Small intestine (tissue), 7 donors: Measurements from ENCODE around the gene KCNH4. TPM values are rescaled to one million over a fixed set of nuclear protein-coding genes. Genes with fewer than 3 reads are reported as not detected.

Source experiments
- DNase-seq, 2 donors: peaks; one replicate each; pipeline versions ENCODE4 v3.0.0 to v3.0.0-alpha.2; 2013
- FAIRE-seq: peaks from 2 replicates; lab custom pipeline; 2012; peaks lifted over from hg19 to GRCh38; lab: Jason Lieb, UNC
- H3K27ac ChIP-seq, 3 donors: one replicate each; pipeline ENCODE4 v1.5.1; 2013; ENCODE audit warnings: low read length in 2 of 3, mild to moderate bottlenecking in 2 of 3, control low read depth in 1 of 3, inconsistent platforms in 1 of 3, low read depth in 1 of 3, moderate library complexity in 1 of 3
- H3K27me3 ChIP-seq, 3 donors: one replicate each; pipeline ENCODE4 v1.6.1; 2013; ENCODE audit warnings: low read length in 3 of 3, inconsistent platforms in 1 of 3; ENCODE audit not compliant: control insufficient read depth in 3 of 3, insufficient read depth in 3 of 3
- H3K36me3 ChIP-seq, 3 donors: one replicate each; pipeline ENCODE4 v1.6.1; 2013; ENCODE audit warnings: low read length in 3 of 3, inconsistent platforms in 1 of 3, low read depth in 1 of 3, mild to moderate bottlenecking in 1 of 3, moderate library complexity in 1 of 3; ENCODE audit not compliant: control insufficient read depth in 3 of 3, insufficient read depth in 2 of 3
- H3K4me1 ChIP-seq, 3 donors: one replicate each; pipeline ENCODE4 v1.6.1; 2013; ENCODE audit warnings: low read length in 2 of 3, inconsistent platforms in 1 of 3, low read depth in 1 of 3, mild to moderate bottlenecking in 1 of 3, moderate library complexity in 1 of 3; ENCODE audit not compliant: control insufficient read depth in 3 of 3, insufficient read depth in 2 of 3
- H3K4me3 ChIP-seq, 3 donors: one replicate each; pipeline ENCODE4 v1.5.1; 2013; ENCODE audit warnings: low read length in 3 of 3, control low read depth in 1 of 3, inconsistent platforms in 1 of 3, low read depth in 1 of 3, mild to moderate bottlenecking in 1 of 3, moderate library complexity in 1 of 3
- H3K9me3 ChIP-seq, 2 donors: one replicate each; pipeline ENCODE4 v1.6.1; 2013; ENCODE audit warnings: low read depth in 1 of 2, low read length in 1 of 2; ENCODE audit not compliant: control insufficient read depth in 2 of 2, insufficient read depth in 1 of 2
- WGBS, 3 donors: extraction: QIAGEN DNeasy Blood & Tissue Kit; methylation state at CpG; one replicate each; pipeline ENCODE4 v1.1.7; 2013; 5-methylcytosine and 5-hydroxymethylcytosine counted together
- polyA plus RNA-seq, 4 donors: library from polyadenylated mRNA; stranded (reverse) in 3 of 4; unstranded in 1 of 4; fragments of 200-250 nt in 3 of 4; fragments of 120-200 nt in 1 of 4; gene quantifications; one replicate each; pipeline versions ENCODE4 v1.2.1 to v1.2.3, GENCODE V29; 2013
- donor health status: healthy with polysubstance abuse.
- donor health status: control.
- donor health status: control.
- donor health status: Bipolar disorder and iron deficiency.
- donor health status: healthy.

The KCNH4 gene
- polyA plus RNA-seq, 4 donors, result 0.18 to 0.22 TPM; not detected in 2

GRCh38 chr17:42179335-42179734 is 1.6 kb downstream of the KCNH4 start:
- WGBS, 3 donors, result 0 to 29% (median 5%) methylated on average over 1 of the region's 1 CpG
- peaks cover 0 to 31% (median 5%) of the 10 kb centered on the region in 3 donors for H3K4me1 ChIP-seq
- no peak for FAIRE-seq
- no peaks in the 10 kb centered on the region for H3K36me3 ChIP-seq
- no peak overlapping the region for H3K4me3 ChIP-seq
- H3K27ac ChIP-seq, result no peak overlapping the region
- DNase-seq, result no peak
- H3K9me3 ChIP-seq, result no peaks in the 10 kb centered on the region
- H3K27me3 ChIP-seq, result peaks cover 0 to 41% (median 0%) of the 10 kb centered on the region in 3 donors

GRCh38 chr17:42178817-42179216 is 2.1 kb downstream of the KCNH4 start:
- no peak for FAIRE-seq
- no peaks in the 10 kb centered on the region for H3K9me3 ChIP-seq
- peaks cover 0 to 28% (median 4%) of the 10 kb centered on the region in 3 donors for H3K4me1 ChIP-seq
- no peak overlapping the region for H3K27ac ChIP-seq
- WGBS, 3 donors, result 33 to 39% (median 39%) methylated on average over 14 of the region's 14 CpGs
- no peak overlapping the region for H3K4me3 ChIP-seq
- H3K27me3 ChIP-seq, result peaks cover 0 to 44% (median 0%) of the 10 kb centered on the region in 3 donors
- H3K36me3 ChIP-seq, result no peaks in the 10 kb centered on the region
- no peak for DNase-seq

GRCh38 chr17:42177684-42178083 is 3.3 kb downstream of the KCNH4 start:
- DNase-seq, result no peak
- Histone ChIP-seq H3K4me3 (no peak overlapping the region), H3K27me3 (peaks cover 0 to 47% (median 0%) of the 10 kb centered on the region in 3 donors), H3K9me3 (no peaks in the 10 kb centered on the region), H3K27ac (no peak overlapping the region), H3K36me3 (no peaks in the 10 kb centered on the region), H3K4me1 (peaks cover 0 to 17% (median 0%) of the 10 kb centered on the region in 3 donors)
- no peak for FAIRE-seq
- 75 to 88% (median 75%) methylated on average over 2 of the region's 2 CpGs for WGBS, 3 donors

- no peak for FAIRE-seq
- H3K27ac ChIP-seq, result no peak overlapping the region
- no peak for DNase-seq
- H3K36me3 ChIP-seq, result peaks cover 0 to 2% (median 0%) of the 10 kb centered on the region in 3 donors
- H3K4me3 ChIP-seq, result no peak overlapping the region
- H3K27me3 ChIP-seq, result peaks cover 0 to 33% (median 0%) of the 10 kb centered on the region in 3 donors
- 62 to 73% (median 68%) methylated on average over 12 to 14 of the region's 14 CpGs for WGBS, 3 donors
- H3K4me1 ChIP-seq, result no peaks in the 10 kb centered on the region
- H3K9me3 ChIP-seq, result no peaks in the 10 kb centered on the region
Observed at GRCh38 chr17:42174126-42174783, 6.7 kb downstream of the KCNH4 start.

GRCh38 chr17:42171831-42172230 is 9.1 kb downstream of the KCNH4 start:
- Histone ChIP-seq H3K4me1 (no peaks in the 10 kb centered on the region), H3K4me3 (no peak overlapping the region), H3K27ac (no peak overlapping the region), H3K36me3 (peaks cover 0 to 2% (median 0%) of the 10 kb centered on the region in 3 donors), H3K27me3 (peaks cover 0 to 27% (median 0%) of the 10 kb centered on the region in 3 donors), H3K9me3 (no peaks in the 10 kb centered on the region)
- FAIRE-seq, result no peak
- DNase-seq, result no peak
- 53 to 73% (median 62%) methylated on average over 11 of the region's 11 CpGs for WGBS, 3 donors

GRCh38 chr17:42169351-42169750 is 11.6 kb downstream of the KCNH4 start:
- Histone ChIP-seq H3K27me3 (peaks cover 0 to 19% (median 0%) of the 10 kb centered on the region in 3 donors), H3K36me3 (peaks cover 0 to 2% (median 0%) of the 10 kb centered on the region in 3 donors), H3K27ac (no peak overlapping the region), H3K9me3 (no peaks in the 10 kb centered on the region), H3K4me3 (no peak overlapping the region), H3K4me1 (no peaks in the 10 kb centered on the region)
- DNase-seq, result no peak
- 93 to 96% (median 95%) methylated on average over 27 to 29 of the region's 29 CpGs for WGBS, 3 donors
- no peak for FAIRE-seq

- Histone ChIP-seq H3K27ac (no peak overlapping the region), H3K4me3 (no peak overlapping the region), H3K36me3 (peaks cover 0 to 2% (median 0%) of the 10 kb centered on the region in 3 donors), H3K4me1 (no peaks in the 10 kb centered on the region), H3K27me3 (peaks cover 0 to 13% (median 0%) of the 10 kb centered on the region in 3 donors), H3K9me3 (no peaks in the 10 kb centered on the region)
- no peak for DNase-seq
- no peak for FAIRE-seq
- WGBS, 3 donors, result 92 to 96% (median 96%) methylated on average over 8 of the region's 8 CpGs
Observed at GRCh38 chr17:42167807-42168206, 13.1 kb downstream of the KCNH4 start.

- H3K27me3 ChIP-seq, result peaks cover 0 to 10% (median 0%) of the 10 kb centered on the region in 3 donors
- 91 to 92% (median 91%) methylated on average over 19 of the region's 19 CpGs for WGBS, 3 donors
- peaks cover 0 to 2% (median 0%) of the 10 kb centered on the region in 3 donors for H3K36me3 ChIP-seq
- no peaks in the 10 kb centered on the region for H3K4me1 ChIP-seq
- DNase-seq (no peak), FAIRE-seq (no peak)
- H3K4me3 ChIP-seq, result no peak overlapping the region
- no peaks in the 10 kb centered on the region for H3K9me3 ChIP-seq
- H3K27ac ChIP-seq, result no peak overlapping the region
Observed at GRCh38 chr17:42166196-42166763, 14.7 kb downstream of the KCNH4 start.
